Keratinocyte (primary cell): Measurements from ENCODE around the gene SERF1A.
"Not testable (repeated sequence)": the region's sequence is repeated elsewhere in the genome, so short reads cannot be mapped to it uniquely, and the experiment has no call there.

Source experiments
- EZH2 ChIP-seq: IDR thresholded peaks from one replicate; pipeline ENCODE4 v1.6.1; 2012; ENCODE audit warnings: inconsistent platforms, mild to moderate bottlenecking, low read length, moderate library complexity
- TF ChIP-seq, protein P1 (sequence below), 3 experiments: IDR thresholded peaks in 1 of 3; conservative IDR thresholded peaks in 1 of 3; optimal IDR thresholded peaks in 1 of 3; 2 replicates in 2 of 3; 3 replicates in 1 of 3; pipeline versions ENCODE3 to v1.5.1; 2011; ENCODE audit warnings: low read length in 3 of 3, mild to moderate bottlenecking in 3 of 3, moderate library complexity in 2 of 3, control low read depth in 1 of 3, inconsistent platforms in 1 of 3; ENCODE audit not compliant: insufficient read depth in 2 of 3; ENCODE audit errors: extremely low read depth in 1 of 3

DNA sequence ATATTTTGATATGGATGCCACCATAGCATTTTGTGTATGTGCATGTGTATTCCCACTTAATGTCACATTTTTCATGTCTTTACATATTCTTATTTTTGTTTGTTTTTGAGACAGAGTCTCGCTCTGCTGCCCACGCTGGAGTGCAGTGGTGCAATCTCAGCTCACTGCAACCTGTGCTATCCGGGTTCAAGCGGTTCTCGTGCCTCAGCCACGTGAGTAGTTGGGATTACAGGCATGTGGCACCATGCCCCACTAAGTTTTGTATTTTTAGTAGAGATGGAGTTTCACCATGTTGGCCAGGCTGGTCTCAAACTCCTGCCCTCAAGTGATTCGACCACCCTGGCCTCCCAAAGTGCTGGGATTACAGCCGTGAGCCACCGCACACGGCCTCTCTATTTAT, 52.6 kb downstream of the SERF1A start:
- TF ChIP-seq, protein P1, sequence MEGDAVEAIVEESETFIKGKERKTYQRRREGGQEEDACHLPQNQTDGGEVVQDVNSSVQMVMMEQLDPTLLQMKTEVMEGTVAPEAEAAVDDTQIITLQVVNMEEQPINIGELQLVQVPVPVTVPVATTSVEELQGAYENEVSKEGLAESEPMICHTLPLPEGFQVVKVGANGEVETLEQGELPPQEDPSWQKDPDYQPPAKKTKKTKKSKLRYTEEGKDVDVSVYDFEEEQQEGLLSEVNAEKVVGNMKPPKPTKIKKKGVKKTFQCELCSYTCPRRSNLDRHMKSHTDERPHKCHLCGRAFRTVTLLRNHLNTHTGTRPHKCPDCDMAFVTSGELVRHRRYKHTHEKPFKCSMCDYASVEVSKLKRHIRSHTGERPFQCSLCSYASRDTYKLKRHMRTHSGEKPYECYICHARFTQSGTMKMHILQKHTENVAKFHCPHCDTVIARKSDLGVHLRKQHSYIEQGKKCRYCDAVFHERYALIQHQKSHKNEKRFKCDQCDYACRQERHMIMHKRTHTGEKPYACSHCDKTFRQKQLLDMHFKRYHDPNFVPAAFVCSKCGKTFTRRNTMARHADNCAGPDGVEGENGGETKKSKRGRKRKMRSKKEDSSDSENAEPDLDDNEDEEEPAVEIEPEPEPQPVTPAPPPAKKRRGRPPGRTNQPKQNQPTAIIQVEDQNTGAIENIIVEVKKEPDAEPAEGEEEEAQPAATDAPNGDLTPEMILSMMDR (optimal IDR thresholded peaks at IDR 0.05 in 1 of 3, IDR thresholded peaks at IDR 0.05 in 1 of 3, conservative IDR thresholded peaks at IDR 0.05 in 1 of 3; ENCODE audit: extremely low read depth in 1 of 3, insufficient read depth in 2 of 3, low read length in 3 of 3): not testable (repeated sequence)
- TF ChIP-seq EZH2: not testable (repeated sequence)
